CD4-positive, alpha-beta T cell treated with Interleukin-17A for 1 hour (primary cell): ENCODE data around the gene CWC22.
"Not testable (repeated sequence)": the region's sequence is repeated elsewhere in the genome, so short reads cannot be mapped to it uniquely, and the experiment has no call there.

Source experiments
- DNase-seq: peaks from one replicate; pipeline ENCODE4 v3.0.0-alpha.2; 2020

CWC22 gene

DNA sequence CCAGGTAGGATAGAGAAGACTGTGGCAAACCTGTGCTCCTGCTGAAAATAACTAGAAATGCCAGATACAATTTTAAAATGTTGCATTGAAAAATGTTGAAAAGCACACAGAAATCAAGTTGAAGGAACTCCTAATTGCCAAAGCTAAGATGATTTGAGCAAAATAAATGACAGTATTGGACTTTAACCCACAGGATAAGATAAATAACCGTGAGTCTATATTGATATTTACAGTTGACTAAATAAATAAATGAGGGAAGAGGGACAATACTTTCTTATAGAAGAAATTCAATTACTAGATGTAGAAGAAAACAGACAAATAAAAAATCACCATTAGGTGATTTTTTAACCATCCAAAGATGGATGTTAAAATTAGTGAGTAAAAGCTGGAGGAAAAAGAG is 59.0 kb downstream of the CWC22 start:
- DNase-seq = no peak

DNA sequence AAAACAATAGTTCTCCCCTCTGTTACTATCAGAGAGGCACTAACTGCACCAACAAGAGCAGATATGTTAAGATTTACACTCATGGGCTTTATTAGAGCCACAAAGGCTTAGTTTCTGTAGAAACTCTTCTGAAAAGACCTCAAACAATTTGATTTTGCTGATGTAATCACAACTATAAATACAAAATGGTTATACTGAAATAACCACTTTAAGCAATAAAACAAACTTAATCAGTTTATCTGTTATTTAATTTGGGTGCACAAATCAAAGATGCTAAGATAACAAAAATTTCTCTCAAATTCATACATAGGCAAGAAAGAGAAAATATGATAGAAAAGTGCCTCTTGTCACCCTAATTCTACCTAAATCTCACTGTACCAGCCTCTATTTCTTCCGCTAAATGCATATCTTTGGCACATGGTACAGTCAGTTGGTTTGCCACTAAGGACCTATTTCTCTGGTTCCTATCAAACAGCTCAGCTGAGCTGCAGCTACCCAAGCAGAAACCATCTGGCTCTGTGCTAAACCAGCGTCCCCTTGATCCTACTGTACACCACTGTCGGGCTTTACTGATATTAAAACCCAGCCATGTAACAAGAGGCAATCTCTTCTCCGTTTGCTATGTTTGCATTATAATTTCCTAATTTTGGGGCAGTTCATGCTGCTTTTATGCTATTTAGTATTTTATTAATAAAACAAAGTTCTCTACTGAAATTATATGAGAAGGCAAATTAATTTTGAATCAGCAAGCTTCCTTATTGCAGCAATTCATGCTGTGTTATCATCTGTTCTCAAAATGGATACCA is 60.1 kb downstream of the CWC22 start:
- DNase-seq = no peak

DNA sequence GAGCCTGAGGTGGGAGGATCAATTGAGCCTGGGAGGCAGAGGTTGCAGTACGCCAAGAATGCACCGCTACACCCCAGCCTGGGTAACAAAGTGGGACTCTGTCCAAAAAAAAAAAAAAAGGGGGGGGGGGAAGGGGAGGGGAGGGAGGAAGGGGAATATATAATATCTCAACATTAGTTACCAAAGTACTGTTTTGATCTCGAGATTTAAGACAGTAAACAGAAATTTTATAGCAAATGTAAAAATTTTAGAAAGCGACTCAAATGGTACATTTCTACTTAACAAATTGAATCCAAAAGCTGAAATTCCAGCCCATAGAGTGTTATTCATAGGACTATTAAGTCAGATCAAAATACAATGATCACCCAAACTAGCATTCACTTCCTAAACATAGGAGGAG is 60.8 kb downstream of the CWC22 start:
- no peak for DNase-seq

DNA sequence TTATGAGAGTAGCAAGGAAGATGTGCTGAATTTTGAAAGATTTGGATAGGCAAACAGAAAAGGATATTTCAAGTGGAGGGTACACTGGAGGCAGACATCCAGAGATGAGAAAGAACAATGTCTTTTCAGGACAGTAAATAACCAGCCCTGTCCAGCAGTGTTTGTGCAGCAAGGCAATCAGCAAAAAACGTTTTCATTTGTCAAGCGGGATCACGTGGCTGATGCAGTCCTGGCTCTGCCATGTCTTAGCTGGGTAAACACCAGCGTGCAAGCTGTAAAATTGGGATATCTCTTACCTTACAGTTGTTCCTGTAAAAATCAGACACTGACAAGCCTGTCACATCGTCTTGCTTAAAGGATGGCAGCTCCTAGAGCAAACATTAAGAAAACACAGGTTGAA is 67.8 kb downstream of the CWC22 start:
- no peak for DNase-seq

DNA sequence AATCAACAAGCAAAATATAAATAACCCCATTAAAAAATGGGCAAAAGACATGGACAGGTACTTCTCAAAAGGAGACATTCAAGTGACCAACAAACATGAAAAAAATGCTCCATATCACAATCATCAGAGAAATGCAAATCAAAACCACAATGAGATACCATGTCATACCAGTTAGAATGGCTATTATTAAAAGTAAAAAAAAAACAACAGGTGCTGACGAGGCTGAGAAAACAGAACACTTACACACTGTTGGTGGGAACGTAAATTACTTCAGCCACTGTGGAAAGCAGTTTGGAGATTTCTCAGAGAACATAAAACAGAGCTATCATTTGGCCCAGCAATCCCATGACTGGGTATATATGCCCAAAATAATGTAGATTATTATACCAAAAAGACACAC is 69.1 kb downstream of the CWC22 start:
- DNase-seq = no peak

DNA sequence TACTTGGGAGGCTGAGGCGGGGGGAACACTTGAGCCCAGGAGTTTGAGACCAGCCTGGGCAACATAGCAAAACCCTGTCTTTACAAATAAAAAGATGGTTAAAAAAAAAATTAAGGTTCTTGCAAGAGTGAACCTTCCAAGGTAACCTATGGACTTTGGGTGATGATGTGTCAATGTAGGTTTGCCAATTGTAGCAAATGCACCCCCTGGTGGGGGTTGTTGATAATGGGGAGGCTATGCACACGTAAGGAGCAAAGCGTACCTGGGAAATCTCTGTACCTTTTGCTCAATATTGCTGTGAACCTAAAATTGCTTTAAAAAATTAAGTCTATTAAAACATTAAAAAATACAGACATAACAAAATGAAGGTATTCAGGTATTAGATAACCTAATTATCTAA is 70.4 kb downstream of the CWC22 start:
- no peak for DNase-seq

DNA sequence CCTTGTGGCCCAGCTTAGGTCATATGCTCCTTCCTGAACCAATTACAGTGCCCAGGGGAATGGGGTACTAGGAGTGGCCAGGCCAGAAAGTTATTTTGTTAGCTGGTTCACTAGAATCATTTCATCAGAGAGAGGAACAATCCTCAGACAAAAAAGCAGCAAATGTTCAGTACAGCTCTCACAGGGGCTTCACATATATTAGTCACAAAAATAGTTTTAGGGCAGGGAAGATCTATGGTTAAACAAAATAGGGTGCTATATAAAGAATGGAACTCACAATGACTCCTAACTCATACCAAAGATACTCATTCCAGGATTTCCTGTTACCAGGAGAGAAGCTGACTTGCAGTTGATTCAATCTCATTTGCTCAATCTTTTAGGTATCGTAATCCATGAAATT is 71.0 kb downstream of the CWC22 start:
- DNase-seq = no peak

DNA sequence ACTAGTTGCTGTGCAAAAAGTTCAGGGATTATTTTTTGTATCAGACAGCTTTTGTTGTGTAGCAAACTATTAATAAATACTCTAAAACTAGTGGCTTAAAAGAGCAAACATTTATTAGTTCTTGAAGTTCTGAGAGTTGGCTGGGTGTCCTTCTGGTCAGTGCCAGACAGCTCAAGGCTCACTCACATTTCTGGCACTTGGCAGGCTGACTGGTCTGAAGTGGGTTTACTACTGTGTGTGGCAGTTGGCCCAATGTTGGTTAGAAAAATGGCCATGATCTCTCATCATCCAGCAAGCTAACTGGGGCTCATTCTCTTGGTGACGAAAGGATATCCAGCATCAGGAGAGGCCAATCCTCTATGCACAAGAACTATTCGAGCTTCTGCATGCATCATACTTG is 74.3 kb downstream of the CWC22 start:
- no peak for DNase-seq

DNA sequence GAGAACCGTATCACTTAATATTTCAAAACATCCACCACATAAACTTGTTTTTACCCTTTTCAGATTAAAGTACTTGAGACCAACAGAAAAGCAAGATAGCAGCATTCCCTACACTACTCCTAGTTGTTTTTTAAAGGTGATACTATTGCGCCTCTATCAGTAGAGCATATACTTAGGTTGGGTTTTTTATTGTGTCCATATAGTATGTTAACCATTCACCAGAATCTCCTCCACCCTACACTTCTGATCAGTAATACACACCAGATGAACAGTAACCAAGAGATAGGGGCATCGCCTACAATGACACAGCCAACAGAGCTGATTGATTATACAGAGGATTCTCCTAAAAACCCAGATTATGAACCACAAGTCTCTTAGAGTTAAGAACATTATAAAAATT is 75.6 kb downstream of the CWC22 start:
- DNase-seq = no peak

DNA sequence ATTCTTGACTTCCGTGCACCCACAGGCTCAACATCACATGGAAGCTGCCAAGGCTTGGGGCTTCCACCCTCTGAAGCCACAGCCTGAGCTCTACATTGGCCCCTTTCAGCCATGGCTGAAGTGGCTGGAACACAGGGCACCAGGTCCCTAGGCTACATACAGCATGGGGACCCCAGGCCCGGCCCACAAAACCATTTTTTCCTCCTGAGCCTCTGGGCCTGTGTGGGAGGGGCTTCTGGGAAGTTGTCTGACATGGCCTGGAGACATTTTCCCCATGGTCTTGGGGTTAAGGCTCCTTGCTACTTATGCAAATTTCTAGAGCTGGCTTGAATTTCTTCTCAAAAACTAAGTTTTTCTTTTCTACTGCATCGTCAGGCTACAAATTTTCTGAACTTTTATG is 77.1 kb downstream of the CWC22 start:
- DNase-seq = not testable (repeated sequence)

DNA sequence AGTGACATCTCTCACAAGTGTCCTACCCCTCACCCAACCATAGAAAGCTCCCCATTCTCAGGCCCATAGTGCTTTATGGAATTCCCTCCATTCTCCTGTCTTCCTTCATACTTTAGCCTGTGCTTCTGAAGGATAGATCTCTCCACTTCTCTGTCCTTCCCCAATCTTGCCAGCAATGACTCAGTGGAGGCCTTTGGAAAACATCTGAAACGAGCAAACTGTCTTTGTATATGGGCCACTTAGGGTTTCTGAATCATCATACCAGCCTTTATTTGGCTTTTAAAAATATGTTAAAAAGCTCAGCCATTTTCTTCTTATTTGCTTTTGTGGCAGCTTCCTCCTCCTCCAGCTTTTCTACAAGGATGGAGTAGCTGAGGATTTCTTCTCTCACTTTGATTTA is 80.1 kb downstream of the CWC22 start:
- no peak for DNase-seq

DNA sequence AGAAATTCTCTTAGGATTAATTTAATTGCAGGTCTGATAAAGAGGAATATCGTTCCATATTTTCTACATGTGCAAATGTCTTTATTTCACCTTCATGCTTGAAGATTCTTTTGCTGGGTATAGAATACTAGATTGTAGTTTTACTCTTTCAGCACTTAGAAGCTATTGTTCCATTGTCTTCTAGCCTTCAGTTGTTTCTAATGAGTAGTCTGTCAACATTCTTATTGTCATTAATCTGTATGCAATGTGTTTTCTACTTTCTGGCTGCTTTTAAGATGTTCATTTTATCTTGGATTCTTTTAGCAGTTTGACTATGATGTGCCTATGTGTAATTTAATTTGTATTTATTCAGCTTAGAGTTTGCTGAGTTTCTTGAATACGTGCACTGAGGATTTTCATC is 81.4 kb downstream of the CWC22 start:
- no peak for DNase-seq

DNA sequence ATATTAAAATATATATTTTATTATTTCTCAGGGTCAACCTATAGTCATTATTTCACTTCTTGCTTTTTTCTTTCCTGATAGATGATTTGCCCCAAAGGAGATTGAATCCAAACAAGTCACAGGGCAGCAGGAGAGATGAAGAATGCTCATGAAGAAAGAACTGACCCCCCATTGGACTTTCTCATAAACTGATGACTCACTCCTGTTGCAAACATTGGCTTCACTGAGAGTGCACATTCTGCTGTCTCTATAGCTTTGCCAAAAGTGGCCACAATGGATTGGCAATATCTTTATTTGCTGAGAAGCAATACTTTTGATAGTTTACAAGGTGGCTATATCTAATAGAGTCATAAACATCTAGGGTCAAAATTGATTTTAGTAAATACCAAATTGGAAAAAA is 89.8 kb downstream of the CWC22 start:
- DNase-seq = no peak

DNA sequence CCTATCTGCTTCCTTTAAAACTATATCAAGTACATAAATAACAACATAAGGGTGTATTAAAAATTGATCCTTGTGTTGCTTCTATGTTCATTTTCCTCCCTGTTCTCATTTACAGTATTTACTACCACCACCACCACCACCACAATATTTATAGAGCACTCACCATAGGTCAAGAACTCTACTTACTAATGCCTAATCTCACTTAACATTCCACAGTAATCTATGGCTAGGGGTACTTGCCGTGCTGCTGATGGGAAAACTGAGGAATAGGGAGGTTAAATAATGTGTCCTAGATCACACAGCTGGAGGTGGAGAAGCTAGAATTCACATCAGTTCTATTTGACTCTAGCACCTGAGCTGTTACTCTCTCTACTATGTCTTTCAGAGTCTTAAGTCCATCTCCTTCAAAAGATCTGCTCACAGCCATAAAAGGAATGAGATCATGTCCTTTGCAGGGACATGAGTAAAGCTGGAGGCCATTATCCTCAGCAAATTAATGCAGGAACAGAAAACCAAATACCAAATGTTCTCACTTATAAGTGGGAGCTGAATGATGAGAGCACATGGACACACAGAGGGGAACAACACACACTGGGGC is 91.6 kb downstream of the CWC22 start:
- no peak for DNase-seq

DNA sequence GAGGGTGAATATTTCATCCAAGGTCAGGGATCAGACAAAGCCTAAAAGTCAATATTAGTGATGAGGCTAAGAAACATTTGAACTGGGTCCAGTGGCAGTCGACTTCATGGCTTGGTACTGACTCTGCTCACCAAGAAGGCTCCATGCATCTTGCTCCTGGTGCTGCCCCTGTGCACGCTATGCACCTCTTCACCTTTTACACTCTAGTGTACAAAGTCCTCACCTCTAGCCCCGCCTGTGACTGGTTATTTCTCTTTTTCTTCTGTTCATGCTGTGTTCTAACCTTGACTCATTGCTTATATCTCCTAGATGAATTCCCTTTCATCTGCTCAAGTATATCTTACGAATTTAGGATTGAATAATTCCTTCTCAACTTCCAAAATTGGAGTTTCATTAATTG is 93.3 kb downstream of the CWC22 start:
- DNase-seq = no peak

DNA sequence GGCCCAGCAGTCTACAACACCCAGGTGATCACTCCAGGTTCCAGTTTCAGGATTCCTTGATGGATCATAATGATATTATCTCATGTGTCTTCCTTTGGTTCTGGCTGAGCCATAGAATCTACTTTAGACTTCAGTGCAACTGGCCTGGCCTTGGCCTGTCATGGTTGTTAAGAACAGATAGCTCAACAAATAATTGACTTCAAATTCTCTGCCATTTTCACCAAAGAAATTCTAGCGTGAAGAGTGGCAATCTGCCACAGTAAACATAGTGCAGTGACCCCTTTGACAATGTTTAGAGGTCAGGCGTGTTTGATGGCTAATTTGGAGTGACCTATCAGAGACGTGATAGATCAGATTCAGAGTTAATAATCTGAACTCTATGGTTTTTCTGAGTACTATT is 95.5 kb downstream of the CWC22 start:
- DNase-seq = no peak

DNA sequence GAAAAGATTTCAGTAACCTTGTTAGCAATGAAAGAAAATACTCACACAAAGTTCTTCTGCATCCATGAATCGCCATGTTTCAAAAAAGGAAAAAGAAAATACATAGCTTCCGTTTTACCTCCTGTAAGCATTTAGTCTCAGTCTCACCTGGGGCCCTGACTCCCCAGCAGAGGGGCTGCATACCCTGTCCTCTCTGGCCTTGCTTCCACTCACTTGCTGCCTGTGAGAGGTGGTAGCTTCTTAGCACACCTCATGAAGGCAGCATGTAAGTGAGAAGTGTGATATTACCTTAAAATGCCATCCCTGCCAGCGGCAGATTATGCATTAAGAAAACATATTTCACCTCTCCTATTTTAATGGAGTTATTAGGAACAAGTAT is 96.4 kb downstream of the CWC22 start:
- no peak for DNase-seq

DNA sequence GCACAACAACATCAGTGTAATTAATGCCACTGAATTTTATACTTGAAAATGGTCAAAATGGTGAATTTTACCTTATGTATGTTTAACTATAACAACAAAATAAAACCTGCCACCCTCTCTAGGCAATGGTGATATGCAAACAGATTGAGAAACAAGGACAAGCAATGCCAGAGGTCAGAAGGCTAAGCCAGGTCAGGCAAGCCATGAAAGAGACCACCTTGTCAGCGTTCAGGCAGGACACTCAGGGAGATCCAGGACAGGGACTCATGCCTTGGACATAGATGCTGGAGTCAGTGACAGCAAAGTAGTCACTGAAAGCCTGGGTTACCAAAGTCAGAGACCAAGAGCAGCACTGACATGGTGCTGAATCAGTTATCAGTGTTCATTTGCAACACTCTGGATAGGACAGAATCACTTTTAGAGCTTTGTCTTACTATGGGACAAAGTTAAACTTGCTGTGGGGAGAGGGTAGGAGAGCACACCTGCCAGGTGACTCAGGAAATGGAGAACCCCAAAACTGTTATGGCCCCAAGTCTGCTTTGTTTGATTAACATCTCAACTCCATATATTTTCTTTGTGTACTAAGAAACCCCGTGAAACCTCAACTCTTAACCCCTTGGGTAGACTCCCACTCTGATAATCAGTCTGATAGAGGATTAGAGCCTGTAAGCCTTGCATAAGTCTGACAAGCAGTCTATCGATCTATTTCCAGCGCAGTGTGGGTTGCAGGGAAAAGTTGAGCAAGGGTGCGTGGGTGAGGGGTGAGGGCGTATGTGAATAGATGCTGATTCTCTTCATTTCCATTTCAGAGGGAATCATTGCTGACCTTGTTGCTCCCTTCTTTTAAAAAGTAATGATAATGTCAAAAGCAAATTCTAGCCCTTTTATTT is 97.0 kb downstream of the CWC22 start:
- no peak for DNase-seq

DNA sequence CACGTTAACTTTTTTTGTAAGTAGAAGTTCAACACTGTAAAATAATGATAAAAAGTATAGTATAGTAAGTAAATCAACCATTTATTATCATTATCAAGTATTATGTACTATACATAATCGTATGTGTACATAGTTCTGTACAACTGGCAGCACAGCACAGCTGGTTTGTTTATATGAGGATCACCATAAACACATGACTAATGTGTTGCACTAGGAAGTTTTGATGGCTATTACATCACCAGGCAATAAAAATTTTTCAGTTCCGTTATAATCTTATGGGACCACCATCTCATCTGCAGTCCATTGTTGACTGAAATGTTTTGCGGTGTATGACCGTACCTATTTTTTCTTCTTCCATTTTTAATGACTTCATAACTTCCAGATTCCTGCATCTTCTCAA is 106.4 kb downstream of the CWC22 start:
- no peak for DNase-seq

DNA sequence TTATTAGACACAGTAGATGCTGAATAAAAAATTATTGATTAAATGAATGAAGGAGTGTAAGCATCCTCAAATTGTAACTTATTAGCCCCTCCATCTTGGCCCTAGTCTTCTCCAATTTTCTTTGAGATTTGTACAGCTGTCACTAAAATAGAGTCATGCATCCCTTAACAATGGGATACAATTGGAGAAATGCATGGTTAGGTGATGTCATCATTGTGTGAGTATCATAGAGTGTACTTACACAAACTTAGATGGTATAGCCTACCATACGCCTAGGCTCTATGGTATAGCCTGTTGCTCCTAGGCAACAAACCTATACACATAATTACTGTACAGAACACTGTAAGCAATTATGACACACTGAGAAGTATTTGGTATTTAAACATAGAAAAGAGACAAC is 107.4 kb downstream of the CWC22 start:
- no peak for DNase-seq

DNA sequence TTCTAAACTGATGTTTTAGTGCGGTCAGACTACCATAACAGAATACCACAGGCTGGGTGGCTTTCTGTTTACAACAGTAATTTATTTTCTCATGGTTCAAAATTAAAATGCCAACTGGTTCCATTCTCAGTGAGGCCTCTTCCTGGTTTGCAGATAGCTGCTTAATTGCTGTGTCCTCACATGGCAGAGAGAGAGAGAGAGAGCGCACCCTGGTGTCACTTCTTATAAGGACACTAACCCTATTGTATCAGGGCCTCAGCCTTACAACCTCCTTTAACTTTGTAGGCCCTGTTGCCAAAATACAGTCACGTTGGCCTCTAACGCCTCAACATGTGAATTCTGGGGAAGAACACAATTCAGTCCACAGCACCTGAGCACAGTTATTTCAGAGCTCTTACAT is 108.2 kb downstream of the CWC22 start:
- DNase-seq = no peak
